Ectodermal cell (in vitro differentiated cells): Measurements from ENCODE around the gene MTG1.

ENCODE experiments used
- H3K27ac ChIP-seq: 2 replicates; pipeline ENCODE4 v1.7.0; 2013; ENCODE audit warnings: mild to moderate bottlenecking, low read depth, low read length; ENCODE audit not compliant: insufficient read depth, poor library complexity, severe bottlenecking
- H3K27me3 ChIP-seq: 2 replicates; pipeline ENCODE4 v1.7.0; 2013; ENCODE audit warnings: mild to moderate bottlenecking, low read length; ENCODE audit not compliant: insufficient read depth, control insufficient read depth, poor library complexity, severe bottlenecking
- H3K36me3 ChIP-seq: one replicate; pipeline ENCODE4 v1.7.0; 2013; ENCODE audit warnings: low read length; ENCODE audit not compliant: control insufficient read depth, insufficient read depth
- H3K4me1 ChIP-seq: one replicate; pipeline ENCODE4 v1.7.0; 2013; ENCODE audit warnings: low read length; ENCODE audit not compliant: control insufficient read depth, insufficient read depth
- H3K4me3 ChIP-seq: 2 replicates; pipeline ENCODE4 v1.7.0; 2013; ENCODE audit warnings: low read depth, low read length, control low read depth; ENCODE audit not compliant: insufficient read depth
- H3K9me3 ChIP-seq: 2 replicates; pipeline ENCODE4 v1.7.0; 2013; ENCODE audit warnings: mild to moderate bottlenecking, low read length, moderate library complexity; ENCODE audit not compliant: control insufficient read depth
- WGBS, 2 experiments: methylation state at CpG; one replicate each; pipeline ENCODE4 v1.1.7; 2013; ENCODE audit warnings: missing lambda C conversion rate in 2 of 2; 5-methylcytosine and 5-hydroxymethylcytosine counted together

The MTG1 gene

DNA sequence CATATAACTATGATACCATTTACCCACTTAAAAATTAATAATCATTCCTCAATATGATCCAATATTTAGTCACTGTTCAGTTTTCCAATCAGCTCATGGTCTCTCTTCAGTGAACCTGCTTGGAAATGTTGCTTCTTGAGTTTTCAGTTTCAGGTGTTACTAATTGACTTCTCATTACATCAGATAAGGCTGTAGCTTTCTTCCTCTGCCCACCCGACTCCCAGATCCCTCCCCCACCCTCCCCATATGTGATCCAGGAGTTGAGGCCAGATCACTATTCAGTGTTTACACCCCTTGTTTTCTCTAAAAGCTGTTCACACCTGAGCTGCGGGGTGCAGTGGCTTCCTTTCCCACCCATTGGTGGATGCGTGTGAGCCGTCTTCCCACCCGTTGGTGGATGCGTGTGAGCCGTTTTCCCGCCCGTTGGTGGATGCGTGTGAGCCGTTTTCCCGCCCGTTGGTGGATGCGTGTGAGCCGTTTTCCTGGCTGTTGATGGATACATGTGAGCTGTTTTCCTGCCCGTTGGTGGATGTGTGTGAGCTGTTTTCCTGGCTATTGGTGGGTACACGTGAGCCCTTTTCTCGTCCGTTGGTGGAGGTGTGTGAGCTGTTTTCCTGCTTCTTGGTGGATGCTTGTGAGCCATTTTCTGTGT lies 3.2 kb upstream of the MTG1 start:
- Histone ChIP-seq H3K27me3 (no peaks in the 10 kb centered on the region), H3K27ac (no peak overlapping the region), H3K4me1 (peaks cover 3% of the 10 kb centered on the region), H3K9me3 (no peaks in the 10 kb centered on the region), H3K4me3 (no peak overlapping the region), H3K36me3 (no peaks in the 10 kb centered on the region)
- WGBS, 2 experiments, result 91 to 92% methylated on average over 19 of the region's 19 CpGs

DNA sequence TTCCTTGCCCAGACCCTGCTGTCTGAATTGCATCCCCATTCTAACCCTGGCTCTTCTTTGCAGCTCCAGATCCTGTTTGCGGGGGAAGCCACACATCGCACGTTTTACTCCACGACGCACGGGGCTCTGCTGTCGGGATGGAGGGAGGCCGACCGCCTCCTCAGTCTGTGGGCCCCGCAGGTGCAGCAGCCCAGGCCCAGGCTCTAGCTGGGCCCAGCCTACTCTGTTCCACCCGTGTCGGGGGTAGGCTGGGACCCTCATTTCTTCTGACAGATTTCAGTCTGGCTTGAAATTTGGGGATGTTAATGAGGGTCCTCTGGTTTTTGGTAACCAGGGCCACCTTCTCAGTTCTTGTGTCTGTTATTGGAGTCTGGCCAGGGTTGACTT lies 2.7 kb upstream of the MTG1 start:
- Histone ChIP-seq H3K4me1 (peaks cover 3% of the 10 kb centered on the region), H3K4me3 (no peak overlapping the region), H3K27me3 (no peaks in the 10 kb centered on the region), H3K9me3 (no peaks in the 10 kb centered on the region), H3K36me3 (peaks cover 3% of the 10 kb centered on the region), H3K27ac (no peak overlapping the region)
- 94% methylated on average over 12 of the region's 12 CpGs for WGBS, 2 experiments

DNA sequence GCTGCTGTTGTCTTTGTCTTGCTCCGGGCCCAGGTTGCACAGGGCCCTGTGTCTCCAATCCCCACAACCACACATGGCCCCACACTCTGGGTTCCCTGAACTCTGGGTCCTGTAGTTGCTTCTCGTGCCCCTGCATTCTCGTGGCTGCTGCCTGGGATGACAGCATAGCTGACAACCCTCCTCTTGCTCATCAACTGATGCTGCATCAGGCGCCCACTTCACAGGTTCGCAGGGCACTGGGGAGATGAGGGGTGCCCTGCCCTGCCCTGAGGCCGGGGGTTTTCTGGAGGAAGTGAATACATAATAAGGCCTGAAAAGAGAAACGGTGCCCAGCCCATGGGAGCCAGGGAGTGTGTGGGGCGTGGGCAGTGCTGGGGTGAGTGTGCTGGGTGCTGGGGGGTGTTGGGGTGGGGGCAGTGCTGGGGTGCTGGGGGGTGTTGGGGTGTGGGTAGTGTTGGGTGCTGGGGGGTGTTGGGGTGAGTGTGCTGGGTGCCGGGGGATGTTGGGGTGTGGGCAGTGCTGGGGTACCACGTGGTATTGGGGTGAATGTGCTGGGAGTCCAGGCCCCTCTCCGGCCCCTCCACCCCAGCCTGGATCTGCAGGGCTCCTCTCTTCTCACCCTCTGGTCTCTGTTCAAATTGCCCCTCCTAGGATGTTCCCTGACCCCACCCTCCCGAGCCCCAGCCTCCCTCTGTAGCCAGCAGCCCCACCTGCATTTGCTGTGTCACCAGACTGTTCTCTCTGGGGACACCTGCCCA lies 2.0 kb upstream of the MTG1 start:
- H3K27me3 ChIP-seq, result no peaks in the 10 kb centered on the region
- H3K36me3 ChIP-seq, result peaks cover 6% of the 10 kb centered on the region
- no peak overlapping the region for H3K27ac ChIP-seq
- H3K9me3 ChIP-seq, result no peaks in the 10 kb centered on the region
- no peak overlapping the region for H3K4me3 ChIP-seq
- peaks cover 3% of the 10 kb centered on the region for H3K4me1 ChIP-seq
- WGBS, 2 experiments, result 93 to 94% methylated on average over 12 of the region's 12 CpGs

DNA sequence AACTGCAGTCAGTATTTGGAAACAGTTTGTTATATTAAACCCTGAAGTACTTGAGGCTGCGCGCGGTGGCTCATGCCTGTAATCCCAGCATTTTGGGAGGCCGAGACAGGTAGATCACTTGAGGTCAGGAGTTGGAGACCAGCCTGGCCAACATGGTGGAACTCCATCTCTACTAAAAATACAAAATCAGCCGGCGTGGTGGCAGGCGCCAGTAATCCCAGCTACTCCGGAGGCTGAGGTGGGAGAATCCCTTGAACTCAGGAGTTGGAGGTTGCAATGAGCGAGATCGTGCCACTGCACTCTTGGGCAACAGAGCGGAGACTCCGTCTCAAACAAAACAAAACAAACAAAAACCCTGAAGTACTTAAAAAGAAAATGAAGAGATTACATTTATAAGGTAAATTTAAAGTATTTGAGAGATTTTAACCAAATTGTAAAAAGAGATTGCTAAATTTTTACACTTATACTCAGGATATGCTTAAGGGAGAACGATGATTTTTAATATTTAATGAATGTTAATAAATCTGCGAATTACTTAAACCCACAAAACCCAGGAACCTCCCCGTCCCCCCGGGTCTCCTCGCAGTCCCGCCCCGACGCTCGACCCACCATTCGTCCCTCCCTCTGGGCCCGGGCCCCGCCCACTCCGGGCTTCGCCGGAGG lies 425 bp upstream of the MTG1 start:
- peaks cover 3% of the 10 kb centered on the region for H3K4me1 ChIP-seq
- no peak overlapping the region for H3K27ac ChIP-seq
- peak overlapping the region; percentile 80 for H3K4me3 ChIP-seq
- H3K9me3 ChIP-seq, result no peaks in the 10 kb centered on the region
- H3K27me3 ChIP-seq, result no peaks in the 10 kb centered on the region
- 36% methylated on average over 24 to 25 of the region's 27 CpGs for whole genome bisulfite sequencing, 2 experiments
- peaks cover 10% of the 10 kb centered on the region for H3K36me3 ChIP-seq

DNA sequence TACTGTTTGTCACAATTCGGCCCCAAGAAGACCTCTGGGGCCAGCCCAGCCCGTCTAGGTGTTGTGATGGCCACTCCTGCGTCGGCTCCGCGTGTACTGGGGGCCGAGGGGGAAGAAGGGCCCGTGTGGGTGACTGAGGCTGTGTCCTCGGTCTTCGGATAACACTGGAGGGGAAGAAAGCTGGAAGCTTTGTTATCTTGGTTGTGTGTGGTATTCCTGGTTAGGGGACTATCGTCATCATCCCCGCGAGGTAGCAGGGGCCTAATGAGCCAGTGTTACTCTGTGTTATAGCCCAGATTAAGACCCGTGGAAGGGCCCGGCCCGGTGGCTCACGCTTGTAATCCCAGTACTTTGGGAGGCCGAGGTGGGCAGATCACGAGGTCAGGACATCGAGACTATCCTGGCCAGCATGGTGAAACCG lies 854 bp downstream of the MTG1 start:
- Histone ChIP-seq H3K4me1 (peaks cover 3% of the 10 kb centered on the region), H3K36me3 (peaks cover 17% of the 10 kb centered on the region), H3K4me3 (peak overlapping the region; percentile 80), H3K27me3 (no peaks in the 10 kb centered on the region), H3K9me3 (no peaks in the 10 kb centered on the region), H3K27ac (no peak overlapping the region)
- 35 to 38% methylated on average over 21 of the region's 21 CpGs for WGBS, 2 experiments

DNA sequence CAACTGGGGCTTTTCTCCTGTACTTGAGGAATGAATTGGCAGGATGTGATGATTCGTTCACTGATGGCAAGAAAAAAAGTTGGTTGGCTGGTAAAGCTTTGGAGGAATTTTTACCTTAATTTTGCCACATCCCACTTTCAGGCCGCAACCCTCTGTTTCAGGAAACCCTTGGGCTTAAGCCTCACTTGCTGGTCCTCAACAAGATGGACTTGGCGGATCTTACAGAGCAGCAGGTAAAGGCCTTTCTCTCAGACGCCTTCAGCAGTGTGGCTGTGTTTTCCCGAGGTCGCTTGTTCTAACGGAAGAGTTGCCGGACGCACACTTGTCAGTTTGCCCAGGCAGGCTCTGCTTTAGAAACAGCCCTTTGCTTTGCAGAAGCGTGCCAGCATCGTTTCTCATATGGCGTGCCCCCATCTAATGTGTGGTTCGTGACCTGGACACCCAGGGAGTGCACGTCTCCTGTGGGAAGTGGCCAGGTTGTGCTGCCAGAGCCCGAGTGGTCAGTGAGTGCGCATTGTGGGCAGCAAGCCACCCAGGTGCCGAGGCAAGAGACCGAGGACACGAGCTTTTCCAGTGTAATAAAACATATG lies 2.2 kb downstream of the MTG1 start:
- Histone ChIP-seq H3K27ac (no peak overlapping the region), H3K9me3 (no peaks in the 10 kb centered on the region), H3K27me3 (no peaks in the 10 kb centered on the region), H3K4me3 (no peak overlapping the region), H3K4me1 (peaks cover 3% of the 10 kb centered on the region), H3K36me3 (peaks cover 27% of the 10 kb centered on the region)
- 96% methylated on average over 16 to 19 of the region's 19 CpGs for WGBS, 2 experiments

DNA sequence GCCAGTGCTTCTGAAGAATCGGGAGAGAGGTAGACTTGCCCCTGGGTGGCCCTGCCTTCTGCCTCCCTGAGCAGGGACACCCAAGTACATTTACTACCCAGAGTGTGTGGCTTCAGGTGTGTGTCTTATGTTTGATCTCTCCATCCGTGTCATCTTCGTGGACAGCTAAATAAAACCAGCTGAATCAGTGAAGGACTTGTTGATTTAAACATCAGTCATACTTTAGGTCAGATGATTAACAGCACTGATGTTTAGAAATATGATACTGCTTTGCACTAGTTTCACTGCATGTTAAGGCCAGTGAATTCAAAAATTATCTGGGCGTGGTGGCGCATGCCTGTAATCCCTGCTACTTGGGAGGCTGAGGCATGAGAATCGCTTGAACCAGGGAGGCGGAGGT lies 4.0 kb downstream of the MTG1 start:
- no peak overlapping the region for H3K4me3 ChIP-seq
- no peak overlapping the region for H3K27ac ChIP-seq
- H3K9me3 ChIP-seq, result no peaks in the 10 kb centered on the region
- 94 to 96% methylated on average over 7 of the region's 7 CpGs for whole genome bisulfite sequencing, 2 experiments
- H3K4me1 ChIP-seq, result peaks cover 3% of the 10 kb centered on the region
- no peaks in the 10 kb centered on the region for H3K27me3 ChIP-seq
- peaks cover 41% of the 10 kb centered on the region for H3K36me3 ChIP-seq

DNA sequence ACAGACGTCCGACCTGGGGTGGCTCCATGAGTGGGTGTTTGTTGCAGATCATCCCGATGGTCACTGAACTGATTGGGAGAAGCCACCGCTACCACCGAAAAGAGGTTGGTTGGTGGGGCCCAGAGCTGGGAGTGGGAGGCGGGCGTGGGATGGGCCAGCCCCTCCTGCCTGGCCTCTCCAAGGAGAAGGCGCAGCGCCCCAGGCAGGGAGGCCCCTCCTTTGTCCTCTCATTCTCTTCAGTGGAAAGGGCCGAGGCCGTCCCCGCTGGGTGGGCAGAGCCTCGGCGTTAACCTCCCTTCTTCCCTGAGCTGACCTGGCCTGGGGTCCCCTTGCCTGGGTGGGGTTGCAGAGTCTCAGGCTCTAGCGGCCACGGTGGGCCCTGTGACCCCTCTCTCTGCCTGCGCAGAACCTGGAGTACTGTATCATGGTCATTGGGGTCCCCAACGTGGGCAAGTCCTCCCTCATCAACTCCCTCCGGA lies 5.2 kb downstream of the MTG1 start:
- Histone ChIP-seq H3K4me1 (no peaks in the 10 kb centered on the region), H3K27ac (no peak overlapping the region), H3K4me3 (no peak overlapping the region), H3K27me3 (no peaks in the 10 kb centered on the region), H3K9me3 (no peaks in the 10 kb centered on the region), H3K36me3 (peaks cover 41% of the 10 kb centered on the region)
- 94 to 96% methylated on average over 19 of the region's 19 CpGs for WGBS, 2 experiments

DNA sequence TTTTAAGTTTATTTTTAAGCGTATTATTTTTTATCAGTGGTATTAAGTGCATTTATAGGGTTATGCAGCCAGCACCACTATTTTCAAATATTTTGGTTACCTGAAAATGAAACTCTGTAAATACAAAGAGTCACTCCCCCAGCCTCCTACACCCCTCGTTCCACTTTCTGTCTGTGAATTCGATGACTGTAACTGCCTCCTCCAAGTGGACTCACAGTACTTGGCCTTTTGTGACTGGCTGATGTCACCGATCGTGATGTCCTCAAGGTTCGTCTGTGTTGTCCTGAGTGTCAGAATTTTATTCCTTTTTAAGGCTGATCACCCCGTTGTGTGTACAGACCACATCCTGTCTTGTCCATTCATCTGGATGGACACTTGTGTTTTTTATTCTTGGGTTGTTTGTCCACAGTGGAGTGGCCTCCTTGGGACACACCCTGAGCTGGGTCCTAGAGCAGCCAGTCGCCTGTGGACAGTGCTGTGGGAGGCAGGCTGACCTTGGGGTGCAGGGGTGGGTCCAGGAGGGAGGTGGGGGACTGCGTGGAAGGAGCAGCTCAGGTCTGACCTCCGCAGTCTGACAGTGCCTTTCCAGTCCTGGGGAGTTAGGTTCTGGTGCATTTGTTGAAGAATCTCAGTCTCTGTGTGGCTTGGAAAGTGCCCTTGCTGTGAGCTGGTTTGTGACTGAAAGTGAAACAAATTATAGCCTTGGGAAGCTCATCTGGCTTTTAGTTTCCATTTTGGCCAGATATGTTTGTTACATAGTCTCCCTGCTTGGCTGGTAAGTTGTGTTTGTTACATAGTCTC lies 6.9 kb downstream of the MTG1 start:
- no peaks in the 10 kb centered on the region for H3K4me1 ChIP-seq
- H3K36me3 ChIP-seq, result peaks cover 41% of the 10 kb centered on the region
- WGBS, 2 experiments, result 96 to 98% methylated on average over 9 of the region's 10 CpGs
- H3K4me3 ChIP-seq, result no peak overlapping the region
- H3K27ac ChIP-seq, result no peak overlapping the region
- H3K9me3 ChIP-seq, result no peaks in the 10 kb centered on the region
- H3K27me3 ChIP-seq, result no peaks in the 10 kb centered on the region
